ENCODE measurements around the gene MAP3K6. TPM values are rescaled to one million over a fixed set of nuclear protein-coding genes. Genes with fewer than 3 reads are reported as not detected.

MAP3K6 gene
- total and polyA plus RNA-seq, 4 donors: 1.3 to 8.3 (median 4.0) TPM

DNA sequence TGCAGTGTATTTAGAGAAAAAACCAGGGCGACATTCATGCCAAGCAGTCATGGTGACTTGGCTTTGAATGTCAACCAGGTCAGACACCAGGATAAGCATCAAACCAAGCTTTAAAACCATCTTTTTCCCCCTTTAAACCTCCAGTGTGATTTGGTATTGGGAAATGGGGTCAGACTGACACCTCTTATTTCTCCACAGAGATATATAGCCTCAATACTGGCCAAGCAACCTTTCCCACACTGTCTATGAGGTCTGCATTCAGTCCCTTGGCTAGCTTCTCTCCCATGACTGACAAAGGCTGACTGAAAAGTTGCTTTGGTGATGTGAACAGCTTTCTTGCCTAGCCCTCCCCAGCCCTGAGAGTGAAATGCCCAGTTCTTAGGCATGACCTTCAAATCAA, 47.3 kb upstream of the MAP3K6 start:
- Histone ChIP-seq H3K36me3 (ENCODE audit: control insufficient read depth in 4 of 4, insufficient read depth in 3 of 4, low read depth in 1 of 4, low read length in 3 of 4) (peaks cover 9 to 74% (median 59%) of the 10 kb centered on the region in 4 donors), H3K27ac (ENCODE audit: low read depth in 1 of 2, low read length in 2 of 2) (no peak overlapping the region), H3K4me3 (ENCODE audit: low read depth in 1 of 3, low read length in 3 of 3) (no peak overlapping the region), H3K9ac (ENCODE audit: low read depth in 1 of 2, low read length in 2 of 2) (no peak overlapping the region), H3K4me1 (ENCODE audit: control insufficient read depth in 4 of 4, insufficient read depth in 4 of 4, low read length in 3 of 4) (peaks cover 0 to 8% (median 4%) of the 10 kb centered on the region in 4 donors), H3K9me3 (ENCODE audit: control insufficient read depth in 4 of 4, low read length in 3 of 4) (no peaks in the 10 kb centered on the region), H3K27me3 (ENCODE audit: control insufficient read depth in 4 of 4, insufficient read depth in 4 of 4, low read length in 3 of 4) (no peaks in the 10 kb centered on the region)
- no peak for DNase-seq (ENCODE audit: low spot score)
- TF ChIP-seq TAF1 (conservative IDR thresholded peaks at IDR 0.05) (no peak), JUND (IDR thresholded peaks at IDR 0.05) (no peak), HNF4G (IDR thresholded peaks at IDR 0.05) (no peak), HNF4A (conservative IDR thresholded peaks at IDR 0.05) (no peak), SP1 (IDR thresholded peaks at IDR 0.05) (no peak), GABPA (IDR thresholded peaks at IDR 0.05 in 1 of 2, conservative IDR thresholded peaks at IDR 0.05 in 1 of 2) (no peak)
- TF ChIP-seq, protein P1, sequence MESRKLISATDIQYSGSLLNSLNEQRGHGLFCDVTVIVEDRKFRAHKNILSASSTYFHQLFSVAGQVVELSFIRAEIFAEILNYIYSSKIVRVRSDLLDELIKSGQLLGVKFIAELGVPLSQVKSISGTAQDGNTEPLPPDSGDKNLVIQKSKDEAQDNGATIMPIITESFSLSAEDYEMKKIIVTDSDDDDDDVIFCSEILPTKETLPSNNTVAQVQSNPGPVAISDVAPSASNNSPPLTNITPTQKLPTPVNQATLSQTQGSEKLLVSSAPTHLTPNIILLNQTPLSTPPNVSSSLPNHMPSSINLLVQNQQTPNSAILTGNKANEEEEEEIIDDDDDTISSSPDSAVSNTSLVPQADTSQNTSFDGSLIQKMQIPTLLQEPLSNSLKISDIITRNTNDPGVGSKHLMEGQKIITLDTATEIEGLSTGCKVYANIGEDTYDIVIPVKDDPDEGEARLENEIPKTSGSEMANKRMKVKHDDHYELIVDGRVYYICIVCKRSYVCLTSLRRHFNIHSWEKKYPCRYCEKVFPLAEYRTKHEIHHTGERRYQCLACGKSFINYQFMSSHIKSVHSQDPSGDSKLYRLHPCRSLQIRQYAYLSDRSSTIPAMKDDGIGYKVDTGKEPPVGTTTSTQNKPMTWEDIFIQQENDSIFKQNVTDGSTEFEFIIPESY (IDR thresholded peaks at IDR 0.05): no peak
- TF ChIP-seq, protein P2, sequence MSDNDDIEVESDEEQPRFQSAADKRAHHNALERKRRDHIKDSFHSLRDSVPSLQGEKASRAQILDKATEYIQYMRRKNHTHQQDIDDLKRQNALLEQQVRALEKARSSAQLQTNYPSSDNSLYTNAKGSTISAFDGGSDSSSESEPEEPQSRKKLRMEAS (IDR thresholded peaks at IDR 0.05): no peak
- TF ChIP-seq, protein P3, sequence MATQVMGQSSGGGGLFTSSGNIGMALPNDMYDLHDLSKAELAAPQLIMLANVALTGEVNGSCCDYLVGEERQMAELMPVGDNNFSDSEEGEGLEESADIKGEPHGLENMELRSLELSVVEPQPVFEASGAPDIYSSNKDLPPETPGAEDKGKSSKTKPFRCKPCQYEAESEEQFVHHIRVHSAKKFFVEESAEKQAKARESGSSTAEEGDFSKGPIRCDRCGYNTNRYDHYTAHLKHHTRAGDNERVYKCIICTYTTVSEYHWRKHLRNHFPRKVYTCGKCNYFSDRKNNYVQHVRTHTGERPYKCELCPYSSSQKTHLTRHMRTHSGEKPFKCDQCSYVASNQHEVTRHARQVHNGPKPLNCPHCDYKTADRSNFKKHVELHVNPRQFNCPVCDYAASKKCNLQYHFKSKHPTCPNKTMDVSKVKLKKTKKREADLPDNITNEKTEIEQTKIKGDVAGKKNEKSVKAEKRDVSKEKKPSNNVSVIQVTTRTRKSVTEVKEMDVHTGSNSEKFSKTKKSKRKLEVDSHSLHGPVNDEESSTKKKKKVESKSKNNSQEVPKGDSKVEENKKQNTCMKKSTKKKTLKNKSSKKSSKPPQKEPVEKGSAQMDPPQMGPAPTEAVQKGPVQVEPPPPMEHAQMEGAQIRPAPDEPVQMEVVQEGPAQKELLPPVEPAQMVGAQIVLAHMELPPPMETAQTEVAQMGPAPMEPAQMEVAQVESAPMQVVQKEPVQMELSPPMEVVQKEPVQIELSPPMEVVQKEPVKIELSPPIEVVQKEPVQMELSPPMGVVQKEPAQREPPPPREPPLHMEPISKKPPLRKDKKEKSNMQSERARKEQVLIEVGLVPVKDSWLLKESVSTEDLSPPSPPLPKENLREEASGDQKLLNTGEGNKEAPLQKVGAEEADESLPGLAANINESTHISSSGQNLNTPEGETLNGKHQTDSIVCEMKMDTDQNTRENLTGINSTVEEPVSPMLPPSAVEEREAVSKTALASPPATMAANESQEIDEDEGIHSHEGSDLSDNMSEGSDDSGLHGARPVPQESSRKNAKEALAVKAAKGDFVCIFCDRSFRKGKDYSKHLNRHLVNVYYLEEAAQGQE (IDR thresholded peaks at IDR 0.05): no peak
- WGBS: 99% methylated on average over 1 of the region's 1 CpG

DNA sequence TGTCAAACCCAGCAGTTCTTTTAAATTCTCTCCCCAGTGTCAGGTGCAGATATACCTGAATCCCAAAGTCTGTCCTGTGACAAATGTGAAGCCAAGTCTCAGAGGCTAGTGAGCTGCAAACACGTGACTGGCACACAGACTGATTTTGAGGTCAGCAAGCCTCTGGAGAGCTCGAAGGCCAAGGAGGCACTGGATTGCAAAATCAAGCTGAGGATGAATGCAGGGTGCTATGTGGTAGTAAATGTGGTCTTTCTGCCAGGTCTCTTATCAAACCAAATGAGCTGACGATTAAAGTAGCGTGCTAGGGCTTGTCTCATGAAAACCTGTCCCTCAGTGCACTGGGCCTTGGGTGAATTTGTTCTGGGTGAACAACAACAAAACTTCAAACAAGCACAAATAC, 46.2 kb upstream of the MAP3K6 start:
- H3K27ac ChIP-seq (ENCODE audit: low read depth in 1 of 2, low read length in 2 of 2): no peak overlapping the region
- TF ChIP-seq TAF1 (conservative IDR thresholded peaks at IDR 0.05): no peak
- TF ChIP-seq EGR1 (IDR thresholded peaks at IDR 0.05; ENCODE audit: low read depth in 2 of 2): no peak
- TF ChIP-seq HNF4A (conservative IDR thresholded peaks at IDR 0.05): no peak
- TF ChIP-seq RXRA (IDR thresholded peaks at IDR 0.05): no peak
- TF ChIP-seq, protein P4, sequence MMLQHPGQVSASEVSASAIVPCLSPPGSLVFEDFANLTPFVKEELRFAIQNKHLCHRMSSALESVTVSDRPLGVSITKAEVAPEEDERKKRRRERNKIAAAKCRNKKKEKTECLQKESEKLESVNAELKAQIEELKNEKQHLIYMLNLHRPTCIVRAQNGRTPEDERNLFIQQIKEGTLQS (IDR thresholded peaks at IDR 0.05): no peak
- no peak for TF ChIP-seq GABPA (IDR thresholded peaks at IDR 0.05 in 1 of 2, conservative IDR thresholded peaks at IDR 0.05 in 1 of 2)
- no peak for TF ChIP-seq JUND (IDR thresholded peaks at IDR 0.05)
- TF ChIP-seq RAD21 (IDR thresholded peaks at IDR 0.05): no peak
- TF ChIP-seq, protein P5, sequence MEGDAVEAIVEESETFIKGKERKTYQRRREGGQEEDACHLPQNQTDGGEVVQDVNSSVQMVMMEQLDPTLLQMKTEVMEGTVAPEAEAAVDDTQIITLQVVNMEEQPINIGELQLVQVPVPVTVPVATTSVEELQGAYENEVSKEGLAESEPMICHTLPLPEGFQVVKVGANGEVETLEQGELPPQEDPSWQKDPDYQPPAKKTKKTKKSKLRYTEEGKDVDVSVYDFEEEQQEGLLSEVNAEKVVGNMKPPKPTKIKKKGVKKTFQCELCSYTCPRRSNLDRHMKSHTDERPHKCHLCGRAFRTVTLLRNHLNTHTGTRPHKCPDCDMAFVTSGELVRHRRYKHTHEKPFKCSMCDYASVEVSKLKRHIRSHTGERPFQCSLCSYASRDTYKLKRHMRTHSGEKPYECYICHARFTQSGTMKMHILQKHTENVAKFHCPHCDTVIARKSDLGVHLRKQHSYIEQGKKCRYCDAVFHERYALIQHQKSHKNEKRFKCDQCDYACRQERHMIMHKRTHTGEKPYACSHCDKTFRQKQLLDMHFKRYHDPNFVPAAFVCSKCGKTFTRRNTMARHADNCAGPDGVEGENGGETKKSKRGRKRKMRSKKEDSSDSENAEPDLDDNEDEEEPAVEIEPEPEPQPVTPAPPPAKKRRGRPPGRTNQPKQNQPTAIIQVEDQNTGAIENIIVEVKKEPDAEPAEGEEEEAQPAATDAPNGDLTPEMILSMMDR (IDR thresholded peaks at IDR 0.05; ENCODE audit: low read depth, low read length, missing input control): no peak
- no peak for TF ChIP-seq YY1 (IDR thresholded peaks at IDR 0.05)
- TF ChIP-seq, protein P2 (IDR thresholded peaks at IDR 0.05): no peak
- DNase-seq (ENCODE audit: low spot score): no peak

More for the DNA sequence above, 46.2 kb upstream of the MAP3K6 start:
- no peak overlapping the region for H3K9ac ChIP-seq (ENCODE audit: low read depth in 1 of 2, low read length in 2 of 2)
- WGBS: 47% methylated on average over 4 of the region's 4 CpGs
- peaks cover 0 to 8% (median 4%) of the 10 kb centered on the region in 4 donors for H3K4me1 ChIP-seq (ENCODE audit: control insufficient read depth in 4 of 4, insufficient read depth in 4 of 4, low read length in 3 of 4)
- H3K9me3 ChIP-seq (ENCODE audit: control insufficient read depth in 4 of 4, low read length in 3 of 4): no peaks in the 10 kb centered on the region
- H3K36me3 ChIP-seq (ENCODE audit: control insufficient read depth in 4 of 4, insufficient read depth in 3 of 4, low read depth in 1 of 4, low read length in 3 of 4): peaks cover 8 to 71% (median 57%) of the 10 kb centered on the region in 4 donors
- H3K27me3 ChIP-seq (ENCODE audit: control insufficient read depth in 4 of 4, insufficient read depth in 4 of 4, low read length in 3 of 4): no peaks in the 10 kb centered on the region
- no peak overlapping the region for H3K4me3 ChIP-seq (ENCODE audit: low read depth in 1 of 3, low read length in 3 of 3)

All from liver (tissue), 9 donors.